NCI-H2227 (cell line): ENCODE data around the gene RPLP1.

Source experiments
- DNase-seq: peaks from one replicate; lab custom pipeline; 2025; ENCODE audit not compliant: unreplicated experiment; lab: John Stamatoyannopoulos, UW

The RPLP1 gene

GRCh38 chr15:69496001-69496400 is 43.4 kb downstream of the RPLP1 start:
- no peak for DNase-seq

- DNase-seq, result no peak
Measured at GRCh38 chr15:69497076-69497475, 44.5 kb downstream of the RPLP1 start.

GRCh38 chr15:69497667-69498066 is 45.0 kb downstream of the RPLP1 start:
- DNase-seq, result no peak

- no peak for DNase-seq
Measured at GRCh38 chr15:69498282-69498681, 45.7 kb downstream of the RPLP1 start.

GRCh38 chr15:69498987-69499386 is 46.4 kb downstream of the RPLP1 start:
- no peak for DNase-seq

- DNase-seq, result no peak
Measured at GRCh38 chr15:69499521-69500211, 47.0 kb downstream of the RPLP1 start.

GRCh38 chr15:69500339-69500738 is 47.7 kb downstream of the RPLP1 start:
- no peak for DNase-seq

- DNase-seq, result no peak
Measured at GRCh38 chr15:69501456-69501855, 48.8 kb downstream of the RPLP1 start.

- DNase-seq, result no peak
Measured at GRCh38 chr15:69502470-69503045, 49.9 kb downstream of the RPLP1 start.

- no peak for DNase-seq
Measured at GRCh38 chr15:69504352-69505040, 51.9 kb downstream of the RPLP1 start.
